ENCODE results near the gene TTLL9.

Gene TTLL9

GRCh38 chr20:31984981-31985471 lies 114.6 kb downstream of the TTLL9 start:
- DNase-seq (ENCODE audit: low spot score) = no peak

DNA sequence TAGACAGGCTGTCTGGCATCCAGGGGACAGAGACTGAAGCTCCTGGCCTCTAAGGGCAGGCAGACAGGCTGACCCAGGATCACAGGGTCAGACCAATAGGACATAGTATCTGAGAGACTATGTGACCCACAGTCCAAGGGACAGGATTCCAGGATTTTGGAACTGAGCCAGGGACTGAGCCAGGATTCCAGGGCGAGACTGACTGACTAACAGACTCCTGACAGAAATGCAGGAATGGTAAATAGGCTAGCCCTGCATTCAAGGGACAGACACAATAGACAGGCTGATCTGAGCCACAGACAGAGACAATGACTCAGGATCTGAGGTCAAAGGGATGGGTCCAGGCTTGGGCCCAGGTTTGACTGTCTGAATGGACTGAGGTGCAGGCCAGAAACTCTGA lies 117.3 kb downstream of the TTLL9 start:
- no peak for DNase-seq (ENCODE audit: low spot score)

DNA sequence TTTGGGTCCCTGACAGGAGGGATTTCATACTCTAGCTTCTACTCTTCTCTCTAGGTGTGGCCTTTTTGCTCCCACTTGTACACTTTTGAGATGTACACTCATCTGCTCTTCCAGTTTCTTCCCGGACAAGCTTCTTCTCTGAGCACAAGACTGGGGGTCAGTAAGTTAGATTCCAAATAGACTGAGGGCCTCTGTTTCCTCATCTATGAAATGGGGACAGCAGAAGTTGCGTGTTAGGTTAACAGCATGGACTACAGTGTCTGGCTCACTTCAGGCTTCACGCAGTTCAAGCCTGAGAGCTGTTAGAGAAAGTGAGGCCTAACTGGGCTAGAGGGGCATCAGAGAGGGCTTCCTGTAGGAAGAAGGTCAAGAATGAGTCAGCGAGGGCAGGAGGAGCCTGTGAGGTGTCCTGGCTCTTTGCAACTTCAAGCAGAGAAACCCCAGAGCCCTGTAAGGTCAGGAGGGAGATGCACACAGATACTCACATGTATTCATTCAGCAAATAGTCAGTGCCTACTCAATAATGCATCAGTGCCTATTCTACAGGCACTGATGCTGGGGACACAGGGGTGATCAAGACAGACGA lies 118.1 kb downstream of the TTLL9 start:
- no peak for DNase-seq (ENCODE audit: low spot score)

GRCh38 chr20:31989030-31989645 lies 118.7 kb downstream of the TTLL9 start:
- DNase-seq (ENCODE audit: low spot score) = no peak

DNA sequence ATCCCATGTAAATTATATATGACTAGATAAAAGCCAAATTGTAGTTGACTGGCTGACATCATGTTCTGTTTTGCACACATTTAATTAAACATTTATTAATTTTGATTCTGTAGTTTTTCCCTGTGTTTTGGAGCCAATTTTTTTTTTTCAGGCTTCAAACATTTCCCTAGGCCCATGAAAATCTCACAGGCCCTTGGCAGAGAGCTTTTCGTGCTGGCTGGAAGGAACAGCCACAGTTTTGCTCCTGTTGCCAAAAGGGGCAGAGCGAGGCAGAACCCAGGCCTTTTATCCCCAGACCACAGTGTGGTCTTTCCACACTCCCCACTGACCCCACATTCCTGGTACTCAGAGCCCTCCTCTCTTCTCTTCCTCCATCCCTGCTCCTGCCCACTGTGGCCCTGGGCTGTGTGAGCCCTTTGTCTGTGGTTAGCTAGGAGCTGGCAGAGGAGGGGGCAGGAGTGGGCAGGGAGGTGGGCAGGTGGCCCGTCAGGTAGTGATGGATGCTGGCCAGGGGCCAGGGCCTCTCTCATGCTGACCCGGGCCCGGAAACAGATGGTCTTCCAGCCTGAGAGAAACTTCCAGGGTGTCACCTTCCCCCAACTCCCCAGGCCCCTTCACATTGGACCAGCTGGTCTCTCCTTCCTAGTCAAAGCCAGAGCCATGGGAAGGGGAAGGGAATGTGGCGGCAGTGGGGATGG lies 120.4 kb downstream of the TTLL9 start:
- no peak for DNase-seq (ENCODE audit: low spot score)

DNA sequence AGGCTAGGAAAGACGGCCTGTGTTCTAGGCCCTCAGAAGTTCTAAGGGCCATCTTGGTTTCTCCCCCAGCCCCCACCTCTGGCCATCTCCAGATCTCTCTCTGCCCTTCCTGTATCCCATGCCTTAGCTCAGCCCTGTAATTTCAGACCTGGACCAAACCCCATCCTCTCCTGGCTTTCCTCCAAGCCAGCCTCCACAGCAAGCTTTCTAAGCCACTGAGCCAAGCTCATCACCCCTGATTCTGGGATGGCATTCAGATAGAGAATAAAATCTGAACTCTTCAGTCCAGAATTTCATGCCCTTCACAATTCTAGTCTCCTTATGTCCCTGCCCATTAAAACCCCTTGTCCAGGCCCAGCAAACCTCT lies 120.9 kb downstream of the TTLL9 start:
- DNase-seq (ENCODE audit: low spot score) = no peak

- DNase-seq (ENCODE audit: low spot score) = no peak
Measured at GRCh38 chr20:31992086-31992485, 121.7 kb downstream of the TTLL9 start.
